DND-41 (cell line): ENCODE data around the gene POLR3A.

Source experiments
- ATAC-seq: fragments of 200-7000 bp; cut with Tn5 transposase; 3 replicates; pipeline ENCODE4 v1.9.1; 2021; ENCODE audit warnings: low read depth; ENCODE audit not compliant: insufficient read depth
- DNase-seq: peaks from one replicate; pipeline ENCODE4 v3.0.0-alpha.2; 2020
- H2AFZ ChIP-seq: 2 replicates; pipeline ENCODE4 v1.6.0; 2012; ENCODE audit warnings: low read depth, low read length
- H3K27ac ChIP-seq: 2 replicates; pipeline ENCODE4 v1.5.1; 2012; ENCODE audit warnings: low read length, inconsistent platforms
- H3K27me3 ChIP-seq: fragments of 200-600 bp; sonication (generic); 2 replicates; pipeline ENCODE4 v1.6.0; 2012; ENCODE audit warnings: low read length, mild to moderate bottlenecking, inconsistent platforms; ENCODE audit not compliant: insufficient read depth, poor library complexity
- H3K36me3 ChIP-seq: 2 replicates; pipeline ENCODE4 v1.5.1; 2012; ENCODE audit warnings: low read length, inconsistent platforms; ENCODE audit not compliant: insufficient read depth
- H3K4me1 ChIP-seq: 2 replicates; pipeline ENCODE4 v1.5.1; 2012; ENCODE audit warnings: mild to moderate bottlenecking, low read length; ENCODE audit not compliant: insufficient read depth
- H3K4me2 ChIP-seq: 2 replicates; pipeline ENCODE4 v1.6.0; 2012; ENCODE audit warnings: mild to moderate bottlenecking, moderate library complexity, low read length, inconsistent platforms; ENCODE audit not compliant: insufficient read depth
- H3K4me3 ChIP-seq, 2 experiments: fragments of 200-600 bp in 1 of 2; shearing (Covaris generic) in 1 of 2; 2 replicates each; pipeline ENCODE4 v1.5.1; 2012 to 2016; ENCODE audit warnings: inconsistent platforms in 2 of 2, low read length in 2 of 2, mild to moderate bottlenecking in 2 of 2, low read depth in 1 of 2, moderate library complexity in 1 of 2
- H3K79me2 ChIP-seq: 2 replicates; pipeline ENCODE4 v1.6.0; 2012; ENCODE audit warnings: low read length, inconsistent platforms; ENCODE audit not compliant: insufficient read depth
- H3K9ac ChIP-seq: 2 replicates; pipeline ENCODE4 v1.6.0; 2012; ENCODE audit warnings: low read depth, mild to moderate bottlenecking, inconsistent platforms, low read length, moderate library complexity
- H3K9me3 ChIP-seq: 2 replicates; pipeline ENCODE4 v1.5.1; 2012; ENCODE audit warnings: low read length, moderate library complexity, mild to moderate bottlenecking, inconsistent platforms; ENCODE audit not compliant: insufficient read depth, severe bottlenecking
- H4K20me1 ChIP-seq: 2 replicates; pipeline ENCODE4 v1.6.0; 2012; ENCODE audit warnings: low read length; ENCODE audit not compliant: insufficient read depth
- EZH2 ChIP-seq: IDR thresholded peaks from 3 replicates; pipeline ENCODE4 v1.6.1; 2012; ENCODE audit warnings: borderline replicate concordance, low read depth, mild to moderate bottlenecking, moderate library complexity, low read length, inconsistent platforms; ENCODE audit not compliant: severe bottlenecking
- TF ChIP-seq, protein P1 (sequence below): IDR thresholded peaks from 2 replicates; pipeline ENCODE4 v1.5.1; 2012; ENCODE audit warnings: borderline replicate concordance, low read length, moderate library complexity, mild to moderate bottlenecking; ENCODE audit not compliant: poor library complexity, severe bottlenecking; ENCODE audit errors: extremely low read depth

POLR3A gene

DNA sequence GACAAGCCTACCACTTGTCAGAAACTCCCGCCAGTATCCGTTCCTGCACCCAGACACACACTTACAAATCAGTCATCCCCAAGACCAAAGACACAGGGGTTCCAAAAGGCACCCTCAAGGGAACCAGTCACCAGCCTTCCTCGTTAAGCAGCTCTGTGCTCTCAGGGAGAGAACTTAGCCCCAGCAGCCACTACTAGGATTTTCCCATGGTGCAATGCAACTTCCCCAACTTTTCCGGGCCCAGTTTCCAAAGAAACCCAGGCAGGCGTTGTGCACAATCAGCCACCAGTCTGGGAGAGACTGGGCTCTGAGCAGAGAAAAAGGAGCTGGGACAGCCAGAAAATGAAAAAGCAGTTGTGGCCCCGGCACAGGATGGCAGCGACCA, 103.9 kb downstream of the POLR3A start:
- Histone ChIP-seq H3K9ac (peak overlapping the region; percentile 76), H2AFZ (peak overlapping the region; percentile 75; the same call in 1 of the 2 replicates), H3K36me3 (peaks cover 3% of the 10 kb centered on the region; the same call in 1 of the 2 replicates), H4K20me1 (peaks cover 31% of the 10 kb centered on the region), H3K79me2 (peaks cover 55% of the 10 kb centered on the region), H3K4me1 (peaks cover 31% of the 10 kb centered on the region), H3K27me3 (peaks cover 30% of the 10 kb centered on the region), H3K4me2 (peak overlapping the region; percentile 84), H3K9me3 (no peaks in the 10 kb centered on the region), H3K27ac (no peak overlapping the region), H3K4me3 (peak overlapping the region; percentile 52 to 70; a peak in 3 of 4 replicates)
- TF ChIP-seq EZH2 = no peak
- TF ChIP-seq, protein P1, sequence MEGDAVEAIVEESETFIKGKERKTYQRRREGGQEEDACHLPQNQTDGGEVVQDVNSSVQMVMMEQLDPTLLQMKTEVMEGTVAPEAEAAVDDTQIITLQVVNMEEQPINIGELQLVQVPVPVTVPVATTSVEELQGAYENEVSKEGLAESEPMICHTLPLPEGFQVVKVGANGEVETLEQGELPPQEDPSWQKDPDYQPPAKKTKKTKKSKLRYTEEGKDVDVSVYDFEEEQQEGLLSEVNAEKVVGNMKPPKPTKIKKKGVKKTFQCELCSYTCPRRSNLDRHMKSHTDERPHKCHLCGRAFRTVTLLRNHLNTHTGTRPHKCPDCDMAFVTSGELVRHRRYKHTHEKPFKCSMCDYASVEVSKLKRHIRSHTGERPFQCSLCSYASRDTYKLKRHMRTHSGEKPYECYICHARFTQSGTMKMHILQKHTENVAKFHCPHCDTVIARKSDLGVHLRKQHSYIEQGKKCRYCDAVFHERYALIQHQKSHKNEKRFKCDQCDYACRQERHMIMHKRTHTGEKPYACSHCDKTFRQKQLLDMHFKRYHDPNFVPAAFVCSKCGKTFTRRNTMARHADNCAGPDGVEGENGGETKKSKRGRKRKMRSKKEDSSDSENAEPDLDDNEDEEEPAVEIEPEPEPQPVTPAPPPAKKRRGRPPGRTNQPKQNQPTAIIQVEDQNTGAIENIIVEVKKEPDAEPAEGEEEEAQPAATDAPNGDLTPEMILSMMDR = no peak
- ATAC-seq (no peak), DNase-seq (no peak)

DNA sequence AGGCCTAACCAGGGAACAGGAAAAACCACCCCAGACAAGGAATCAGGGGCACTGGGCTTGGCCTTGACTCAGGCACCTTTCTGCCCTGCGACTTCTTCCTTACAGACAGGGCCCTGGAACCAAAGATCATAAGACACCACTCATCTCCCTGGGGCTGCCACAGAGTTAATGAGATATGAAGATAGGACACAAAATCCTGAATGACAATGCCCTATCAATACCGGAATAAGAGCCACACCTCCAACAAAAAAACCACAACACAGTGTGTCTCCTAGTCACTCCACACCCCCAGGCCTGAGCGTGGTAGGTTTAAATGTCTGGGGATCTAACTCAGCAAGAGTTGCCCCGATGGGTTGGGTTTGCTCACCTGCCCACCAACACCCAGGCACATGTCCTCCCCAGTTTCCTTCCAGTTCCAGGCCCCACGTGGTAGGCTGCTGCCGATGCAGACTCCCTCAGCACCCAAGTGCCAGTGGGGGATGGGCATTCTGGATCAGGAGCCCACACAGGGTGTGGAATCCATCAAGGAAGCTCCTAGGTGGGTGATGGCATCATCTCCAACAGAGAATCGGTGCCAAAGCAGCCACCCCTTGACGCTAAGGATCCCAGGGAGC, 106.6 kb downstream of the POLR3A start:
- Histone ChIP-seq H3K4me2 (peak overlapping the region; percentile 12; the same call in 1 of the 2 replicates), H3K79me2 (peaks cover 73% of the 10 kb centered on the region), H3K27me3 (peaks cover 10% of the 10 kb centered on the region), H4K20me1 (peaks cover 40% of the 10 kb centered on the region), H3K36me3 (peaks cover 3% of the 10 kb centered on the region; the same call in 1 of the 2 replicates), H3K4me1 (peaks cover 29% of the 10 kb centered on the region), H3K27ac (no peak overlapping the region), H3K4me3 (no peak overlapping the region), H3K9me3 (no peaks in the 10 kb centered on the region), H3K9ac (no peak overlapping the region), H2AFZ (no peak overlapping the region)
- ATAC-seq (no peak), DNase-seq (no peak)
- TF ChIP-seq, protein P1 = no peak
- TF ChIP-seq EZH2 = no peak

DNA sequence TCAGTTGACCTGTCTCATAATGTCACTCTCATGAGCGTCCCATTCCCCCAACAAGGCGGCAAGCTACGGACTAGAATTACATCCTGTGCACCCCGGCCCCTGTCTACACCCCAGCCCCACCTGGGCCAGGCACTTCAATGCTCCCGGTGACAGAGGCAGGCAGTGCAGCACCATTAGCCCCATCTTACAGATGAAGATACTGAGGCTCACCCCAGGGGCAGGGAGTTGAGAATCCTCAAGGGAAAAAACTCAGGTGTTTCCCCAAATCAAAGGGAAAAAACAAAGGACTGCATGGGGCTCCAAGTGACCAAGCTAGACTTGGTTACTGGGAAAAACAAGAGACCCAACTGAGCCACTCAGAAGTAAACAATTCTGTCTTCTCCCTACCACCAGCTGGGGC, 107.3 kb downstream of the POLR3A start:
- ATAC-seq = no peak
- no peak for DNase-seq
- TF ChIP-seq EZH2 = no peak
- TF ChIP-seq, protein P1 = no peak
- H3K4me2 ChIP-seq = no peak overlapping the region
- H4K20me1 ChIP-seq = peaks cover 40% of the 10 kb centered on the region
- peaks cover 22% of the 10 kb centered on the region for H3K4me1 ChIP-seq
- no peak overlapping the region for H3K9ac ChIP-seq
- H3K79me2 ChIP-seq = peaks cover 73% of the 10 kb centered on the region
- no peak overlapping the region for H2AFZ ChIP-seq
- H3K9me3 ChIP-seq = no peaks in the 10 kb centered on the region
- H3K27ac ChIP-seq = no peak overlapping the region
- H3K36me3 ChIP-seq = peaks cover 3% of the 10 kb centered on the region; the same call in 1 of the 2 replicates
- peaks cover 4% of the 10 kb centered on the region for H3K27me3 ChIP-seq
- no peak overlapping the region for H3K4me3 ChIP-seq
